ENCODE measurements around the gene SPAG5.

DNA sequence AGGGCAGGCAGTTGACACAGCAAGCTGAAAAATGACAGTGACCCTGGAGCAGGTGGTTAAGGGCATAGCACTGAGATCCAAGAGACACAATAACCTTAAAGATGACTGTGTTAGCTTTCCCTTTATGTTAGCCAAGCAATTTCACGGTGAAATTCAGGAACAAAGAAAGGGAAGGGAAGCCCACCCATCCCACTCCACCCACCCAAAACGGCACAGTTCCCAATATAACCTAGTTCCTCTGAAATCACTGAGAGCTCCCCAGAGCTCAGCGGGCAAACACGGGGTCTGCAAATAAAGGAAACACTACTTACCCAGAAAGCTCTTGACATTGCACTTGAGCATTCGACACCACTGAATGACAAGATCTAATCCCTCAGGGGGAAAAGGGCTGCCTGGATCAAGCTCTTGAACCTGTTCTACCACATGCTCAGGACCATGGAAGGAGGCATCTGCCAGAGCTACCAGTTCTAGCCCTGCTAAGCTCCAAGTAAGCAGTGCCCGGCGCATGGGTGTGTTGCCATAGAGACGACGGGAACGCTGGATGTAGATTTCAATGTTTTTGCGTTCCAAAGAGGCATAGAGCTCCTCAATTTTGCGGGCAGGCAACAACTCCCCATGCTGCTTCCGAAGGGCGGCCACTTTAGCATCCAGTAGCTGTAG, 35.5 kb upstream of the SPAG5 start:
- TF ChIP-seq, protein P1, sequence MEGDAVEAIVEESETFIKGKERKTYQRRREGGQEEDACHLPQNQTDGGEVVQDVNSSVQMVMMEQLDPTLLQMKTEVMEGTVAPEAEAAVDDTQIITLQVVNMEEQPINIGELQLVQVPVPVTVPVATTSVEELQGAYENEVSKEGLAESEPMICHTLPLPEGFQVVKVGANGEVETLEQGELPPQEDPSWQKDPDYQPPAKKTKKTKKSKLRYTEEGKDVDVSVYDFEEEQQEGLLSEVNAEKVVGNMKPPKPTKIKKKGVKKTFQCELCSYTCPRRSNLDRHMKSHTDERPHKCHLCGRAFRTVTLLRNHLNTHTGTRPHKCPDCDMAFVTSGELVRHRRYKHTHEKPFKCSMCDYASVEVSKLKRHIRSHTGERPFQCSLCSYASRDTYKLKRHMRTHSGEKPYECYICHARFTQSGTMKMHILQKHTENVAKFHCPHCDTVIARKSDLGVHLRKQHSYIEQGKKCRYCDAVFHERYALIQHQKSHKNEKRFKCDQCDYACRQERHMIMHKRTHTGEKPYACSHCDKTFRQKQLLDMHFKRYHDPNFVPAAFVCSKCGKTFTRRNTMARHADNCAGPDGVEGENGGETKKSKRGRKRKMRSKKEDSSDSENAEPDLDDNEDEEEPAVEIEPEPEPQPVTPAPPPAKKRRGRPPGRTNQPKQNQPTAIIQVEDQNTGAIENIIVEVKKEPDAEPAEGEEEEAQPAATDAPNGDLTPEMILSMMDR (IDR thresholded peaks at IDR 0.05), result no peak
- no peak for TF ChIP-seq POLR2A (IDR thresholded peaks at IDR 0.05; ENCODE audit: low read depth)

All from esophagus muscularis mucosa (tissue), 3 donors.